Neutrophil (primary cell): Measurements from ENCODE around the gene COA4.

Source experiments
- H3K27ac ChIP-seq: fragments of 200-600 bp; sonication (generic); 2 replicates; pipeline ENCODE4 v1.5.1; 2016; ENCODE audit warnings: mild to moderate bottlenecking, moderate library complexity
- H3K27me3 ChIP-seq: fragments of 200-600 bp; sonication (generic); 2 replicates; pipeline ENCODE4 v1.6.0; 2016; ENCODE audit warnings: mild to moderate bottlenecking
- H3K36me3 ChIP-seq: fragments of 200-600 bp; sonication (generic); 2 replicates; pipeline ENCODE4 v1.5.1; 2017
- H3K4me1 ChIP-seq, 2 experiments: fragments of 200-600 bp in 1 of 2; sonication (generic) in 1 of 2; 1 replicate in 1 of 2; 2 replicates in 1 of 2; pipeline versions ENCODE4 v1.5.1 to v1.6.1; 2013 to 2016; ENCODE audit warnings: low read depth in 1 of 2, low read length in 1 of 2, mild to moderate bottlenecking in 1 of 2, moderate library complexity in 1 of 2; ENCODE audit not compliant: control insufficient read depth in 1 of 2, insufficient read depth in 1 of 2
- H3K4me3 ChIP-seq, 2 experiments: fragments of 200-600 bp in 1 of 2; sonication (generic) in 1 of 2; 1 replicate in 1 of 2; 2 replicates in 1 of 2; pipeline ENCODE4 v1.5.1; 2013 to 2016; ENCODE audit warnings: low read depth in 1 of 2, low read length in 1 of 2, mild to moderate bottlenecking in 1 of 2, moderate library complexity in 1 of 2
- H3K9me3 ChIP-seq: fragments of 200-600 bp; sonication (generic); 2 replicates; pipeline ENCODE4 v1.5.1; 2016
- CTCF ChIP-seq: fragments of 200-600 bp; sonication (generic); IDR thresholded peaks from 2 replicates; pipeline ENCODE4 v1.5.1; 2016; ENCODE audit warnings: antibody characterized with exemption

Gene COA4

GRCh38 chr11:73866095-73866579 lies 10.5 kb downstream of the COA4 start:
- Histone ChIP-seq H3K36me3 (peaks cover 43% of the 10 kb centered on the region), H3K4me1 (no peaks in the 10 kb centered on the region), H3K4me3 (no peak overlapping the region), H3K27ac (no peak overlapping the region), H3K27me3 (no peaks in the 10 kb centered on the region), H3K9me3 (no peaks in the 10 kb centered on the region)
- TF ChIP-seq CTCF, result no peak

GRCh38 chr11:73862986-73863385 lies 13.7 kb downstream of the COA4 start:
- Histone ChIP-seq H3K4me1 (no peaks in the 10 kb centered on the region), H3K9me3 (no peaks in the 10 kb centered on the region), H3K27me3 (no peaks in the 10 kb centered on the region), H3K27ac (no peak overlapping the region), H3K4me3 (no peak overlapping the region), H3K36me3 (peaks cover 28% of the 10 kb centered on the region)
- no peak for TF ChIP-seq CTCF

DNA sequence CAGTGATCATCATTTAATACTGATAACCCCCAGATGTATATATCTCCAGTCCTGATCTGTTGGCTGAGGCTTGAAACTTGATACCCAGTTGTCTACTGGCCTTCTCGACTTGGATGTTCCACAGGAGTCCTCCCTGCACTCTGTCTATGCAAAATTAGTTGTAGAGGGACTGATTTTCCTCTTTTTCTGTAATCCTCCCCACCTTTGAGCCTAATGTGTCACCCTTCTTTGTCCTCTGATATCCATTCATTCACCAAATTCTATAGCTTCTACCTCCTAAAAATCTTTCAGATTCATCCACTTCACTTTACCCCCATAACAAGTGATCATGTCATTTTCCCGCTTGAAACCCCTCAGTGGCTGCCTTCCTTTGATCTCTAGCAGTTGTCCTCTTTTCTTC lies 16.4 kb downstream of the COA4 start:
- Histone ChIP-seq H3K27me3 (no peaks in the 10 kb centered on the region), H3K9me3 (no peaks in the 10 kb centered on the region), H3K4me1 (no peaks in the 10 kb centered on the region), H3K36me3 (peaks cover 26% of the 10 kb centered on the region), H3K4me3 (no peak overlapping the region), H3K27ac (no peak overlapping the region)
- TF ChIP-seq CTCF, result no peak

DNA sequence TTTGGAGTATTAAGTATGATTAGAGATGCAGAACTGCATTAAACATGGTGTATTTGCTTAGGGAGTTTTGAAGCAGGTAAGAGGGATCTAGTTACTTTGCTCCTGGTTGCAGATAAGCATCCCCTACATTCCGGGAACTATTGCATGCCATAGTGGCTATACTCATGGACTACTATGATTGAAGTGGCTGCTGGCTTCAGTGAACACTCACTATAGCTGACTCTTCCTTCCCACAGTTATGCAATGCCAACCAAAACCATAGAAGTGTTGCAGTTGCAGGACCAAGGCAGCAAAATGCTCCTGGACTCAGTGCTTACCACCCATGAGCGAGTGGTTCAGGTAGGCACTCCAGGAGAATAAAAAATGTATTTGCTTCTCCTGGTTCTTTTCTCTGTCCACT lies 17.0 kb downstream of the COA4 start:
- no peak for TF ChIP-seq CTCF
- H3K27me3 ChIP-seq, result no peaks in the 10 kb centered on the region

DNA sequence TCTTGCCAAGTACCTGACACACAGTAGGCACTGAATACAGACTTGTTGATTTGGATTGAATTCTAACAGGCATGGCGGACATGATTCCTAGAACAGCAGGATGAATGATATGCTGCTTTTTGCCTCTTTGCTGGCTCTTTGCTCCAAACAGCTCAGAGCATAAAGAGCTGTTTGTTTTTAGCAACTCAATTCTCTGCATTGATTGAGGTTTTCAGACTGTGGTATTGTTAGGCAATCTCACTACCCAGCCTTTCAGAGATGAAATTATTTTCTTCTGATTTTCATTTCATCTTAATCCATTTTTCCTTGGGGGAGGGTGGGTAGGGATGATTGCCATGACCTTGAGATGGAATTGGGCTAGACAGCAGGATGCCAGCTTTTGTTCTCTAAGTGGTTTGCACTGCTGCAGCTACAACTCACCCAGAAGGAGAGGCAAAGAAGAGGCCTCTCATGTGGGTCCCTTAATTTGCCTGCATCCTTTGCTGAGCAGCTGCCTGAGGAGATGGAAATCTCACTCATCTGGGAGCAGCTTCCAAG lies 20.5 kb downstream of the COA4 start:
- no peaks in the 10 kb centered on the region for H3K9me3 ChIP-seq
- H3K4me3 ChIP-seq, result no peak overlapping the region
- no peak overlapping the region for H3K27ac ChIP-seq
- no peaks in the 10 kb centered on the region for H3K4me1 ChIP-seq
- no peak for TF ChIP-seq CTCF
- no peaks in the 10 kb centered on the region for H3K36me3 ChIP-seq
- no peaks in the 10 kb centered on the region for H3K27me3 ChIP-seq

More for the DNA sequence above, 17.0 kb downstream of the COA4 start:
- no peaks in the 10 kb centered on the region for H3K9me3 ChIP-seq
- H3K4me3 ChIP-seq, result no peak overlapping the region
- H3K36me3 ChIP-seq, result peaks cover 20% of the 10 kb centered on the region
- H3K27ac ChIP-seq, result no peak overlapping the region
- H3K4me1 ChIP-seq, result no peaks in the 10 kb centered on the region

DNA sequence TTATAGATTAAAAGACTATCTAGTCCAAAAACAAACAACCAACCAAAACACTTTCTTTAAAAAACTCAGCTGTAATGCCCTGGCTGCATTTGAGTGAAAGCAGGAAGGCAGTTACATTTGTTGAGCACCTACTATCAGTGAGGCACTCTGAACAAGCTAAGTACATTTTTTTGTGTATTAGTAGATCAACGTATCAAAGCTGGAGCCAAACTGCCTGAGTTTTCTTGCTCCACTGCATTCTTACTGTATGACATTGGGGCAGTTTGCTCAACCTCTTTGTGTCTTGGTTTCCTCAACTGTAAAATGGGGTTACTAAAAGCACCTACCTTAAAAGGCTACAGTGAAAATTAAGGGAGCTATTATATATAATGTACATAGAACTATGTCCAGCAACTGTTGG lies 22.0 kb downstream of the COA4 start:
- Histone ChIP-seq H3K27ac (no peak overlapping the region), H3K36me3 (no peaks in the 10 kb centered on the region), H3K27me3 (no peaks in the 10 kb centered on the region), H3K9me3 (no peaks in the 10 kb centered on the region), H3K4me3 (no peak overlapping the region), H3K4me1 (no peaks in the 10 kb centered on the region)
- no peak for TF ChIP-seq CTCF
